GM13976 (cell line): ENCODE measurements around the gene BIN1.

Experiments
- DNase-seq: peaks from one replicate; pipeline ENCODE4 v3.0.0; 2012; ENCODE audit warnings: low spot score
- CTCF ChIP-seq: IDR thresholded peaks from 2 replicates; pipeline ENCODE4 v1.5.1; 2012; ENCODE audit warnings: borderline replicate concordance, mild to moderate bottlenecking; ENCODE audit not compliant: insufficient read depth; ENCODE audit errors: extremely low read depth, missing control alignments, control extremely low read depth
- in situ Hi-C: fragments of 300-500 bp; cut with MboI; formaldehyde crosslinking; loops from one replicate; pipeline ENCODE4 v1.12.0; 2022; ENCODE audit warnings: low sequenced_read_pairs, mixed read lengths, inconsistent platforms; ENCODE audit not compliant: unreplicated experiment

Gene BIN1

GRCh38 chr2:127090281-127091120 lies 16.5 kb downstream of the BIN1 start:
- no peak for DNase-seq
- in situ Hi-C loops = no loop called here
- no peak for TF ChIP-seq CTCF

GRCh38 chr2:127089478-127090235 lies 17.3 kb downstream of the BIN1 start:
- no peak for DNase-seq
- TF ChIP-seq CTCF = no peak
- in situ Hi-C loops = no loop called here

GRCh38 chr2:127088706-127089105 lies 18.2 kb downstream of the BIN1 start:
- in situ Hi-C loops = no loop called here
- DNase-seq = no peak
- no peak for TF ChIP-seq CTCF

- in situ Hi-C loops = no loop called here
- no peak for DNase-seq
- TF ChIP-seq CTCF = no peak
Observed at GRCh38 chr2:127087791-127088495, 19.0 kb downstream of the BIN1 start.

GRCh38 chr2:127086990-127087790 lies 19.8 kb downstream of the BIN1 start:
- peak; percentile 89 for DNase-seq
- in situ Hi-C loops = no loop called here
- TF ChIP-seq CTCF = no peak

GRCh38 chr2:127085317-127085681 lies 21.7 kb downstream of the BIN1 start:
- in situ Hi-C loops = no loop called here
- no peak for DNase-seq
- no peak for TF ChIP-seq CTCF
